HL-60 (cell line): Measurements from ENCODE around the gene ACOXL.

Experiments
- GABPA ChIP-seq: IDR thresholded peaks from 2 replicates; pipeline ENCODE4 v1.6.1; 2012; ENCODE audit warnings: low read depth
- POLR2AphosphoS5 ChIP-seq: IDR thresholded peaks from 2 replicates; pipeline ENCODE4 v1.6.1; 2012; ENCODE audit warnings: low read depth
- SPI1 ChIP-seq: IDR thresholded peaks from 2 replicates; pipeline ENCODE4 v1.6.1; 2012; ENCODE audit warnings: low read depth, mild to moderate bottlenecking, borderline replicate concordance
- TF ChIP-seq, protein P1 (sequence below): IDR thresholded peaks from 2 replicates; pipeline ENCODE4 v1.6.1; 2012; ENCODE audit warnings: low read depth; ENCODE audit not compliant: insufficient replicate concordance
- TF ChIP-seq, protein P2 (sequence below): IDR thresholded peaks from one replicate; pipeline ENCODE4 v1.5.1; 2011; ENCODE audit warnings: low read length, control low read depth, inconsistent platforms; ENCODE audit not compliant: insufficient read depth

DNA sequence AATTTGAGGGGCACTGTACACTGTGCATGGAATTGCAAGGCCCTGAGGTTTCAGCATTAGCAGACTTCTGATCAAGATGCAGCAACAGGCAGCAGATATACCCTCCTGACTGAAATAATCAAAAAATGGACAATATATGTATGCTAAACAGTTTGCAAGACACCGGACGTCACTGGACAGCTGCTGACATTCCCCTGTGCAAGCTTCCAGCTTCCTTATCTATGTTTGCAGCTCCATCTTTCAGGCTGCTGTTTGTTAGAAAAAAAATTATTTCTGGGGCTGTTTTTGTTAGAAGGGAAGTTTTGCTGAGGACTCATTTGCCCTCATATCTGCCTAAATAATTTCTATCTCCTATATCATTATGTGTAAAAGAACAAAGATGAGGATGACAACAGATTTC lies 208.9 kb downstream of the ACOXL start:
- TF ChIP-seq, protein P1, sequence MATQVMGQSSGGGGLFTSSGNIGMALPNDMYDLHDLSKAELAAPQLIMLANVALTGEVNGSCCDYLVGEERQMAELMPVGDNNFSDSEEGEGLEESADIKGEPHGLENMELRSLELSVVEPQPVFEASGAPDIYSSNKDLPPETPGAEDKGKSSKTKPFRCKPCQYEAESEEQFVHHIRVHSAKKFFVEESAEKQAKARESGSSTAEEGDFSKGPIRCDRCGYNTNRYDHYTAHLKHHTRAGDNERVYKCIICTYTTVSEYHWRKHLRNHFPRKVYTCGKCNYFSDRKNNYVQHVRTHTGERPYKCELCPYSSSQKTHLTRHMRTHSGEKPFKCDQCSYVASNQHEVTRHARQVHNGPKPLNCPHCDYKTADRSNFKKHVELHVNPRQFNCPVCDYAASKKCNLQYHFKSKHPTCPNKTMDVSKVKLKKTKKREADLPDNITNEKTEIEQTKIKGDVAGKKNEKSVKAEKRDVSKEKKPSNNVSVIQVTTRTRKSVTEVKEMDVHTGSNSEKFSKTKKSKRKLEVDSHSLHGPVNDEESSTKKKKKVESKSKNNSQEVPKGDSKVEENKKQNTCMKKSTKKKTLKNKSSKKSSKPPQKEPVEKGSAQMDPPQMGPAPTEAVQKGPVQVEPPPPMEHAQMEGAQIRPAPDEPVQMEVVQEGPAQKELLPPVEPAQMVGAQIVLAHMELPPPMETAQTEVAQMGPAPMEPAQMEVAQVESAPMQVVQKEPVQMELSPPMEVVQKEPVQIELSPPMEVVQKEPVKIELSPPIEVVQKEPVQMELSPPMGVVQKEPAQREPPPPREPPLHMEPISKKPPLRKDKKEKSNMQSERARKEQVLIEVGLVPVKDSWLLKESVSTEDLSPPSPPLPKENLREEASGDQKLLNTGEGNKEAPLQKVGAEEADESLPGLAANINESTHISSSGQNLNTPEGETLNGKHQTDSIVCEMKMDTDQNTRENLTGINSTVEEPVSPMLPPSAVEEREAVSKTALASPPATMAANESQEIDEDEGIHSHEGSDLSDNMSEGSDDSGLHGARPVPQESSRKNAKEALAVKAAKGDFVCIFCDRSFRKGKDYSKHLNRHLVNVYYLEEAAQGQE, result no peak
- TF ChIP-seq, protein P2, sequence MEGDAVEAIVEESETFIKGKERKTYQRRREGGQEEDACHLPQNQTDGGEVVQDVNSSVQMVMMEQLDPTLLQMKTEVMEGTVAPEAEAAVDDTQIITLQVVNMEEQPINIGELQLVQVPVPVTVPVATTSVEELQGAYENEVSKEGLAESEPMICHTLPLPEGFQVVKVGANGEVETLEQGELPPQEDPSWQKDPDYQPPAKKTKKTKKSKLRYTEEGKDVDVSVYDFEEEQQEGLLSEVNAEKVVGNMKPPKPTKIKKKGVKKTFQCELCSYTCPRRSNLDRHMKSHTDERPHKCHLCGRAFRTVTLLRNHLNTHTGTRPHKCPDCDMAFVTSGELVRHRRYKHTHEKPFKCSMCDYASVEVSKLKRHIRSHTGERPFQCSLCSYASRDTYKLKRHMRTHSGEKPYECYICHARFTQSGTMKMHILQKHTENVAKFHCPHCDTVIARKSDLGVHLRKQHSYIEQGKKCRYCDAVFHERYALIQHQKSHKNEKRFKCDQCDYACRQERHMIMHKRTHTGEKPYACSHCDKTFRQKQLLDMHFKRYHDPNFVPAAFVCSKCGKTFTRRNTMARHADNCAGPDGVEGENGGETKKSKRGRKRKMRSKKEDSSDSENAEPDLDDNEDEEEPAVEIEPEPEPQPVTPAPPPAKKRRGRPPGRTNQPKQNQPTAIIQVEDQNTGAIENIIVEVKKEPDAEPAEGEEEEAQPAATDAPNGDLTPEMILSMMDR, result no peak
- no peak for TF ChIP-seq POLR2AphosphoS5
- no peak for TF ChIP-seq SPI1
- TF ChIP-seq GABPA, result no peak
